Epidermal melanocyte (primary cell): ENCODE results near the gene ADAMTSL2.

ENCODE experiments used
- DNase-seq: peaks from one replicate; pipeline ENCODE4 v3.0.0; 2011; ENCODE audit warnings: low spot score; ENCODE audit not compliant: insufficient read length

The ADAMTSL2 gene

DNA sequence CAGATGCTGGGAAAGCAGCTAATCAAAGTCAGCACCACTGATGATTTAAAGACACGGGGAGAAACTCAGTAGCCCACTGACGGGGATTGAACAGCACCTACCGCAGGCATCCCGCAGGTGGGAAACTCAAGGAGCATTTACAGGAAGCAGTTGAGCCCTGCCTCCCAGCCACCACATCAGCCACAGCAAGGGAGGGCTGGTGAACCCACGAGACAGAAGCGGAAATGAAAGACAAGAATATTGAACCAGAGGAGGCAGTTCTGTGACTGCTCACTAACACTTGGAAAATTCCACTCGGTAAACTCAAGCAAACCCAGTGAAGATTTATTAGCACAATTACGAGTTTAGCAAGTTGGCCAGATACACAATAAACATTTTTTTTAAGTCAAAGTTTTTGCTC, 85.3 kb downstream of the ADAMTSL2 start:
- DNase-seq, result no peak

GRCh38 chr9:133621725-133622267, 87.3 kb downstream of the ADAMTSL2 start:
- DNase-seq, result no peak

DNA sequence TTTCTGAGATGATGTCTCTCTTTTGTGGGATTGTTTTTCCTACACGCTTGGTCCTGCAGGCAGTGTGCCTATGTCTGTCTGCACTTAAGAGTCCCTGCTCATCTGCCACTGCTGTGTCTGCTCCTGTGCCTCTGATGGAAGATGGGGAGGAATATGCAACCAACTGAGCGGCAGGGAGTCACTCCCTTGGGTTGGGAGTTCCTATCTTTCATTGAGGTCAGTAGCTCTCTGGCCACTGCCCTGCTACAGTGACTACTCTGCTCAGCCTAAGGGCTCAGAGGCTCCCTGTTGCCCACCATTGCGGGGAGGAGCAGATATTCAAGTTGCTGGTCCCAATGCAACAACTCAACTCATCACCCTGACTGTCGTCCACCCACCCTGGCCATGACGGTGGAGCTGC, 88.1 kb downstream of the ADAMTSL2 start:
- no peak for DNase-seq
